22Rv1 (cell line): ENCODE data around the gene RAPGEF3.

Experiments used
- CTCF ChIP-seq: fragments of 450-650 bp; IDR thresholded peaks from 2 replicates; pipeline ENCODE4 v1.5.1; 2017; ENCODE audit warnings: mild to moderate bottlenecking
- ZFX ChIP-seq: fragments of 450-650 bp; IDR thresholded peaks from 2 replicates; pipeline ENCODE4 v1.6.1; 2017; ENCODE audit warnings: antibody characterized with exemption, borderline replicate concordance

- TF ChIP-seq CTCF (peak; percentile 94), ZFX (no peak)
Observed at GRCh38 chr12:47717443-47718193, 41.1 kb downstream of the RAPGEF3 start.
